DND-41 (cell line): ENCODE measurements around the gene QSOX1.

Source experiments
- CTCF ChIP-seq: IDR thresholded peaks from 2 replicates; pipeline ENCODE4 v1.5.1; 2012; ENCODE audit warnings: borderline replicate concordance, low read length, moderate library complexity, mild to moderate bottlenecking; ENCODE audit not compliant: poor library complexity, severe bottlenecking; ENCODE audit errors: extremely low read depth
- EZH2 ChIP-seq: IDR thresholded peaks from 3 replicates; pipeline ENCODE4 v1.6.1; 2012; ENCODE audit warnings: borderline replicate concordance, low read depth, mild to moderate bottlenecking, moderate library complexity, low read length, inconsistent platforms; ENCODE audit not compliant: severe bottlenecking

GRCh38 chr1:180224902-180225301 is 70.2 kb downstream of the QSOX1 start:
- no peak for TF ChIP-seq CTCF
- TF ChIP-seq EZH2 = no peak
